ENCODE measurements around the gene AK8. TPM values are rescaled to one million over a fixed set of nuclear protein-coding genes. Genes with fewer than 3 reads are reported as not detected.

AK8 gene
- total and polyA plus RNA-seq, 2 experiments from 2014 or later: 0.40 to 4.5 TPM

DNA sequence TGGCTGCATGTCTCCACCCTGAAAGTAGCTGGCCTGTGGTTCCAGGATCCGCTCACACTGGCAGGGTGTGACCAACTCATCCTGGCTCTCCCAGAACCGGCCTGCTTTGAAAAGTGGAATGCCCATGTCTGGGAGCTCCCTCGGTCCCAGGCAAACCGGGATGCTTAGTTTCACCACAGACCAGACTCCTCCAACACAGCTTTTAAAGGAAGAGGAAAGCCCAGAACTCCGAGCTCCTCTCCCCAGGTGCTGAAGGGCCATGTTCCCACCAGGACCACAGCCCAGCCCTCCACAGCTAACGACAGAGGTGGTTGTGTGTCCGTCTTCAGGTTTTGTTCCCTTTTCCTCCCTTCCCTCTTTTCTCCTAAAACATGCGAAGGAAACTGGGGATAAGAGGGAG lies 169.8 kb downstream of the AK8 start:
- no peak for DNase-seq (ENCODE audit: low spot score)
- Histone ChIP-seq H3K4me2 (no peak overlapping the region), H3K79me2 (no peaks in the 10 kb centered on the region), H3K9me2 (replicated peaks; ENCODE audit: insufficient read depth) (no peaks in the 10 kb centered on the region), H3K27me3 (no peaks in the 10 kb centered on the region), H3K4me1 (ENCODE audit: insufficient read depth) (no peaks in the 10 kb centered on the region), H3K9me3 (ENCODE audit: low read depth) (no peaks in the 10 kb centered on the region), H4K20me1 (ENCODE audit: insufficient read depth, poor library complexity, severe bottlenecking) (no peaks in the 10 kb centered on the region), H3K36me3 (replicated peaks; ENCODE audit: insufficient read depth, low read depth) (no peaks in the 10 kb centered on the region), H3K4me3 (no peak overlapping the region), H2AFZ (no peak overlapping the region), H3K27ac (no peak overlapping the region)
- 87% methylated on average over 8 of the region's 8 CpGs for WGBS (ENCODE audit: low lambda C conversion rate, missing lambda C conversion rate)
- TF ChIP-seq EZH2 (IDR thresholded peaks at IDR 0.05; ENCODE audit: borderline replicate concordance) (no peak), EZH2phosphoT487 (IDR thresholded peaks at IDR 0.05; ENCODE audit: low read depth, severe bottlenecking, unreplicated experiment) (no peak)
- TF ChIP-seq, protein P1, sequence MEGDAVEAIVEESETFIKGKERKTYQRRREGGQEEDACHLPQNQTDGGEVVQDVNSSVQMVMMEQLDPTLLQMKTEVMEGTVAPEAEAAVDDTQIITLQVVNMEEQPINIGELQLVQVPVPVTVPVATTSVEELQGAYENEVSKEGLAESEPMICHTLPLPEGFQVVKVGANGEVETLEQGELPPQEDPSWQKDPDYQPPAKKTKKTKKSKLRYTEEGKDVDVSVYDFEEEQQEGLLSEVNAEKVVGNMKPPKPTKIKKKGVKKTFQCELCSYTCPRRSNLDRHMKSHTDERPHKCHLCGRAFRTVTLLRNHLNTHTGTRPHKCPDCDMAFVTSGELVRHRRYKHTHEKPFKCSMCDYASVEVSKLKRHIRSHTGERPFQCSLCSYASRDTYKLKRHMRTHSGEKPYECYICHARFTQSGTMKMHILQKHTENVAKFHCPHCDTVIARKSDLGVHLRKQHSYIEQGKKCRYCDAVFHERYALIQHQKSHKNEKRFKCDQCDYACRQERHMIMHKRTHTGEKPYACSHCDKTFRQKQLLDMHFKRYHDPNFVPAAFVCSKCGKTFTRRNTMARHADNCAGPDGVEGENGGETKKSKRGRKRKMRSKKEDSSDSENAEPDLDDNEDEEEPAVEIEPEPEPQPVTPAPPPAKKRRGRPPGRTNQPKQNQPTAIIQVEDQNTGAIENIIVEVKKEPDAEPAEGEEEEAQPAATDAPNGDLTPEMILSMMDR (IDR thresholded peaks at IDR 0.05; ENCODE audit: poor library complexity): no peak

DNA sequence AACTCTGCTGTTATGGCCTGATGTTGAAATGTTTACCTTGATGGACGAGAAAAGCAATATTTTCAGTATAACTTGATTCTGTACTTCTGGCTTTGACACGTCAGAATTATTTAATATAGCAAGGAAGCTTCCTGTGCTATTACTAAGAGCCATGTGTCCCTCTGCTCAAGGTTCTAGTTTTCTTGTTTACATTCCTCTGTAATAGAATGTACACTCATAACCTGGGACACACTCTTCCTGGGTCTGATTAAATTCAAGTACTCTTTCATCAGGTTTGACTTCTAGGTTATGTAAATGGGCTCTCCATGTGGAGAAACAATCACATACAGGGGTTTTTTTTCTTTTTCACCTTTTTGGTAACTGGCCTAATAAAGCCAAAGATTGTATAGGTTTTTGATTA lies 174.7 kb downstream of the AK8 start:
- H2AFZ ChIP-seq: no peak overlapping the region
- H3K27ac ChIP-seq: no peak overlapping the region
- 58% methylated on average over 2 of the region's 2 CpGs for WGBS (ENCODE audit: low lambda C conversion rate, missing lambda C conversion rate)
- H3K4me2 ChIP-seq: no peak overlapping the region
- H3K4me3 ChIP-seq: no peak overlapping the region
- no peaks in the 10 kb centered on the region for H4K20me1 ChIP-seq (ENCODE audit: insufficient read depth, poor library complexity, severe bottlenecking)
- no peaks in the 10 kb centered on the region for H3K36me3 ChIP-seq (replicated peaks; ENCODE audit: insufficient read depth, low read depth)
- no peaks in the 10 kb centered on the region for H3K9me2 ChIP-seq (replicated peaks; ENCODE audit: insufficient read depth)
- TF ChIP-seq, protein P1 (IDR thresholded peaks at IDR 0.05; ENCODE audit: poor library complexity): no peak
- TF ChIP-seq EZH2phosphoT487 (IDR thresholded peaks at IDR 0.05; ENCODE audit: low read depth, severe bottlenecking, unreplicated experiment) (no peak), EZH2 (IDR thresholded peaks at IDR 0.05; ENCODE audit: borderline replicate concordance) (no peak)
- H3K27me3 ChIP-seq: no peaks in the 10 kb centered on the region
- no peak for DNase-seq (ENCODE audit: low spot score)
- no peaks in the 10 kb centered on the region for H3K9me3 ChIP-seq (ENCODE audit: low read depth)
- no peaks in the 10 kb centered on the region for H3K4me1 ChIP-seq (ENCODE audit: insufficient read depth)
- H3K79me2 ChIP-seq: no peaks in the 10 kb centered on the region

DNA sequence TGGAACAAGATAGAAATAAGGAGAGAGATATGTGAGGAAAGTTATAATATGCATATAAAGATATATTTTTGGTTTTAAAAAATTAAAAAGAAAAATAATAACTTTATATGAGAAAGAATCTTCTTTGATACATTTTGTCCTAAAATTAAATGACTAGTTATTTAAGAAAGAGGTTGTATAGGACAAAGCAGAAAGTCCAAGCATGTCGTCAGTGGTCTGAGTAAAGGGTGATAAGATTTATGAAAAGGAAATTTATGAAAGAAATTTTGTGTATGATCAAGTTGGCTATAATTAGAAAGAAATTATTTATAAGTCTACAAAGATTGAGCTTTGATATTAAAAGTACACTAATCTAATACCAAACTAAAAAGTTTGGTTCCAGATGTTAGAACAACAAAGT lies 175.8 kb downstream of the AK8 start:
- DNase-seq (ENCODE audit: low spot score): no peak
- no peaks in the 10 kb centered on the region for H3K9me2 ChIP-seq (replicated peaks; ENCODE audit: insufficient read depth)
- 83% methylated on average over 1 of the region's 1 CpG for WGBS (ENCODE audit: low lambda C conversion rate, missing lambda C conversion rate)
- H3K27ac ChIP-seq: no peak overlapping the region
- H3K9me3 ChIP-seq (ENCODE audit: low read depth): no peaks in the 10 kb centered on the region
- no peak overlapping the region for H3K4me3 ChIP-seq
- TF ChIP-seq EZH2phosphoT487 (IDR thresholded peaks at IDR 0.05; ENCODE audit: low read depth, severe bottlenecking, unreplicated experiment): no peak
- TF ChIP-seq EZH2 (IDR thresholded peaks at IDR 0.05; ENCODE audit: borderline replicate concordance): no peak
- TF ChIP-seq, protein P1 (IDR thresholded peaks at IDR 0.05; ENCODE audit: poor library complexity): no peak
- no peaks in the 10 kb centered on the region for H3K79me2 ChIP-seq
- no peak overlapping the region for H3K4me2 ChIP-seq
- no peak overlapping the region for H2AFZ ChIP-seq
- no peaks in the 10 kb centered on the region for H3K4me1 ChIP-seq (ENCODE audit: insufficient read depth)
- H3K27me3 ChIP-seq: no peaks in the 10 kb centered on the region
- no peaks in the 10 kb centered on the region for H4K20me1 ChIP-seq (ENCODE audit: insufficient read depth, poor library complexity, severe bottlenecking)
- H3K36me3 ChIP-seq (replicated peaks; ENCODE audit: insufficient read depth, low read depth): no peaks in the 10 kb centered on the region

DNA sequence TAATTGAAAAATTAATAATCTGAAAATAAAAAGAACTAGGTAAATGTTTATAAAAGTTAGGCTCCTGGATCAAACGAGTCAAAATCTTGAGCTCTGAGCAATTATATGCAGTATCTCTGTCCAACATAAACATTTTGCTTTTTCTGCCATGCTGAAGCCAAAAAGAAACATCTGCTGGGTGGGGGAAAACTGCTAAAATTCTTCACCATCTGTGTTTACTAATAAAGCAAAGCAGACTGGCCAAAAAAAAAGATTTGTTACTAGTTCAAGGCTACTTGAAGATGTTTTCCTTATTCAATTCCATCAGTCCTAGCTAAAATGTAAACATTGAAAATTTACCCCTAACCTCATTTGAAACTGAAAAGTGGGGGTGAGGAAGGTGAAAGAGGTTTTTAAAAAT lies 178.1 kb downstream of the AK8 start:
- no peak for DNase-seq (ENCODE audit: low spot score)
- Histone ChIP-seq H3K36me3 (replicated peaks; ENCODE audit: insufficient read depth, low read depth) (no peaks in the 10 kb centered on the region), H3K9me3 (ENCODE audit: low read depth) (no peaks in the 10 kb centered on the region), H3K4me1 (ENCODE audit: insufficient read depth) (no peaks in the 10 kb centered on the region), H2AFZ (no peak overlapping the region), H3K27me3 (no peaks in the 10 kb centered on the region), H3K9me2 (replicated peaks; ENCODE audit: insufficient read depth) (no peaks in the 10 kb centered on the region), H3K27ac (no peak overlapping the region), H3K79me2 (no peaks in the 10 kb centered on the region), H3K4me3 (no peak overlapping the region), H4K20me1 (ENCODE audit: insufficient read depth, poor library complexity, severe bottlenecking) (no peaks in the 10 kb centered on the region), H3K4me2 (no peak overlapping the region)
- 39% methylated on average over 1 of the region's 1 CpG for WGBS (ENCODE audit: low lambda C conversion rate, missing lambda C conversion rate)
- no peak for TF ChIP-seq EZH2 (IDR thresholded peaks at IDR 0.05; ENCODE audit: borderline replicate concordance)
